Hepatocyte (in vitro differentiated cells): ENCODE measurements around the gene ZNF121. TPM values are rescaled to one million over a fixed set of nuclear protein-coding genes. Genes with fewer than 3 reads are reported as not detected.

Source experiments
- DNase-seq: peaks from one replicate; pipeline ENCODE4 v3.0.0-alpha.2; 2016; ENCODE audit warnings: low spot score
- H2AFZ ChIP-seq: fragments of 200-600 bp; sonication (generic); 2 replicates; pipeline ENCODE4 v1.6.0; 2016; ENCODE audit warnings: antibody characterized with exemption, mild to moderate bottlenecking
- H3K27ac ChIP-seq: fragments of 200-600 bp; sonication (generic); 2 replicates; pipeline ENCODE4 v1.5.1; 2016; ENCODE audit warnings: mild to moderate bottlenecking
- H3K27me3 ChIP-seq: fragments of 200-600 bp; sonication (generic); 2 replicates; pipeline ENCODE4 v1.6.1; 2016
- H3K36me3 ChIP-seq: fragments of 200-600 bp; sonication (generic); replicated peaks from 2 replicates; pipeline ENCODE4 v1.5.1; 2016; ENCODE audit warnings: low read depth; ENCODE audit not compliant: insufficient read depth
- H3K4me1 ChIP-seq: fragments of 200-600 bp; sonication (generic); 2 replicates; pipeline ENCODE4 v1.5.1; 2016; ENCODE audit warnings: mild to moderate bottlenecking, moderate library complexity; ENCODE audit not compliant: insufficient read depth
- H3K4me2 ChIP-seq: fragments of 200-600 bp; sonication (generic); 2 replicates; pipeline ENCODE4 v1.6.0; 2016
- H3K4me3 ChIP-seq: fragments of 200-600 bp; sonication (generic); 2 replicates; pipeline ENCODE4 v1.5.1; 2016; ENCODE audit warnings: mild to moderate bottlenecking
- H3K79me2 ChIP-seq: fragments of 200-600 bp; sonication (generic); 2 replicates; pipeline ENCODE4 v1.6.0; 2017; ENCODE audit warnings: mild to moderate bottlenecking
- H3K9me2 ChIP-seq: fragments of 200-600 bp; sonication (generic); replicated peaks from 2 replicates; pipeline ENCODE4 v1.6.0; 2017; ENCODE audit warnings: mild to moderate bottlenecking; ENCODE audit not compliant: insufficient read depth
- H3K9me3 ChIP-seq: fragments of 200-600 bp; sonication (generic); 2 replicates; pipeline ENCODE4 v1.5.1; 2016; ENCODE audit warnings: low read depth, mild to moderate bottlenecking
- H4K20me1 ChIP-seq: fragments of 200-600 bp; sonication (generic); 2 replicates; pipeline ENCODE4 v1.6.0; 2016; ENCODE audit warnings: mild to moderate bottlenecking; ENCODE audit not compliant: insufficient read depth, poor library complexity, severe bottlenecking
- CTCF ChIP-seq: fragments of 200-600 bp; sonication (generic); IDR thresholded peaks from 2 replicates; pipeline ENCODE4 v1.5.1; 2016; ENCODE audit warnings: antibody characterized with exemption, mild to moderate bottlenecking; ENCODE audit not compliant: poor library complexity
- EZH2 ChIP-seq: fragments of 200-600 bp; sonication (generic); IDR thresholded peaks from 2 replicates; pipeline ENCODE4 v1.6.1; 2016; ENCODE audit warnings: antibody characterized with exemption, mild to moderate bottlenecking, borderline replicate concordance
- EZH2phosphoT487 ChIP-seq: fragments of 200-600 bp; sonication (generic); IDR thresholded peaks from one replicate; pipeline ENCODE4 v1.6.1; 2018; ENCODE audit warnings: antibody characterized with exemption, mild to moderate bottlenecking, low read depth, moderate library complexity; ENCODE audit not compliant: unreplicated experiment, severe bottlenecking
- WGBS: methylation state at CpG from one replicate; pipeline ENCODE4 v1.1.6; 2016; ENCODE audit warnings: low lambda C conversion rate; ENCODE audit errors: missing lambda C conversion rate; 5-methylcytosine and 5-hydroxymethylcytosine counted together
- polyA plus RNA-seq: library from polyadenylated mRNA; unstranded; fragments of >200 nt; fragmentation: Nextera tagmentation; extraction: Ambion mirVana; gene quantifications from 2 replicates; pipeline ENCODE4 v1.2.1, GENCODE V29; 2016
- total RNA-seq: library from RNA; depleted of rRNA; stranded (reverse); fragments of >200 nt; gene quantifications from 2 replicates; pipeline ENCODE4 v1.2.3, GENCODE V29; 2014

Gene ZNF121
- total RNA-seq, result 44.9 and 48.0 TPM in 2 replicates
- polyA plus RNA-seq, result 5.4 and 6.1 TPM in 2 replicates

- peak; percentile 92 for DNase-seq
- Histone ChIP-seq H3K27me3 (no peaks in the 10 kb centered on the region), H3K79me2 (peaks cover 50% of the 10 kb centered on the region), H3K4me1 (peaks cover 4% of the 10 kb centered on the region), H2AFZ (peak within 1 kb of the TSS; percentile 94), H3K36me3 (no peaks in the 10 kb centered on the region), H3K4me3 (peak within 1 kb of the TSS; percentile 94), H4K20me1 (peaks cover 14% of the 10 kb centered on the region), H3K4me2 (peak within 1 kb of the TSS; percentile 80), H3K9me3 (peaks cover 4% of the 10 kb centered on the region), H3K9me2 (no peaks in the 10 kb centered on the region), H3K27ac (peak within 1 kb of the TSS; percentile 99)
- 2% methylated on average over 50 of the region's 51 CpGs for WGBS
- no peak for TF ChIP-seq CTCF
- no peak for TF ChIP-seq EZH2phosphoT487
- TF ChIP-seq EZH2, result no peak
These were observed at the start of gene ZNF121 for GRCh38 chr19:9584073-9584833. Gene ZNF121, minus strand, starts transcription at chr19:9584504. Its CDS starts 16,407 bp downstream, at chr19:9568097.

GRCh38 chr19:9627856-9628255, 43.6 kb upstream of the ZNF121 start:
- Histone ChIP-seq H3K9me2 (no peaks in the 10 kb centered on the region), H3K27me3 (no peaks in the 10 kb centered on the region), H3K4me3 (no peak overlapping the region), H3K27ac (no peak overlapping the region), H3K79me2 (peaks cover 20% of the 10 kb centered on the region), H3K4me1 (peaks cover 5% of the 10 kb centered on the region), H3K9me3 (no peaks in the 10 kb centered on the region), H3K4me2 (no peak overlapping the region), H4K20me1 (no peaks in the 10 kb centered on the region), H3K36me3 (no peaks in the 10 kb centered on the region), H2AFZ (no peak overlapping the region)
- no peak for DNase-seq
- no peak for TF ChIP-seq EZH2
- TF ChIP-seq EZH2phosphoT487, result no peak
- TF ChIP-seq CTCF, result no peak
- WGBS, result 97% methylated on average over 2 of the region's 2 CpGs

- no peaks in the 10 kb centered on the region for H3K27me3 ChIP-seq
- peaks cover 49% of the 10 kb centered on the region for H3K79me2 ChIP-seq
- WGBS, result 58% methylated on average over 2 of the region's 2 CpGs
- no peaks in the 10 kb centered on the region for H3K9me3 ChIP-seq
- H3K9me2 ChIP-seq, result no peaks in the 10 kb centered on the region
- TF ChIP-seq EZH2phosphoT487 (no peak), CTCF (no peak)
- no peak overlapping the region for H3K4me3 ChIP-seq
- no peaks in the 10 kb centered on the region for H3K36me3 ChIP-seq
- no peak for DNase-seq
- no peaks in the 10 kb centered on the region for H4K20me1 ChIP-seq
- H3K27ac ChIP-seq, result peak overlapping the region; percentile 100
- peaks cover 12% of the 10 kb centered on the region for H3K4me1 ChIP-seq
- no peak overlapping the region for H2AFZ ChIP-seq
- H3K4me2 ChIP-seq, result peak overlapping the region; percentile 93
These were observed 38.2 kb upstream of the ZNF121 start for GRCh38 chr19:9622531-9622930.
